OCI-LY7 (cell line): ENCODE measurements around the gene FZD1.

ENCODE experiments used
- CTCF ChIP-seq: fragments of 200-600 bp; sonication (generic); conservative IDR thresholded peaks from 2 replicates; pipeline ENCODE4 v1.5.1; 2014; ENCODE audit warnings: mild to moderate bottlenecking, antibody characterized with exemption, low read length, moderate library complexity, mixed read lengths
- EZH2phosphoT487 ChIP-seq: fragments of 200-600 bp; sonication (generic); IDR thresholded peaks from 2 replicates; pipeline ENCODE4 v1.6.1; 2018; ENCODE audit warnings: low read depth, borderline replicate concordance, mild to moderate bottlenecking, mixed run types, antibody characterized with exemption, low read length, moderate library complexity, mixed read lengths

GRCh38 chr7:91265693-91266066 is 1.4 kb downstream of the FZD1 start:
- no peak for TF ChIP-seq CTCF
- TF ChIP-seq EZH2phosphoT487, result no peak
